ENCODE results near the gene MAGEC3. TPM values are rescaled to one million over a fixed set of nuclear protein-coding genes. Genes with fewer than 3 reads are reported as not detected.

Gene MAGEC3
- total RNA-seq, 2 experiments from 2014 or later = not detected

DNA sequence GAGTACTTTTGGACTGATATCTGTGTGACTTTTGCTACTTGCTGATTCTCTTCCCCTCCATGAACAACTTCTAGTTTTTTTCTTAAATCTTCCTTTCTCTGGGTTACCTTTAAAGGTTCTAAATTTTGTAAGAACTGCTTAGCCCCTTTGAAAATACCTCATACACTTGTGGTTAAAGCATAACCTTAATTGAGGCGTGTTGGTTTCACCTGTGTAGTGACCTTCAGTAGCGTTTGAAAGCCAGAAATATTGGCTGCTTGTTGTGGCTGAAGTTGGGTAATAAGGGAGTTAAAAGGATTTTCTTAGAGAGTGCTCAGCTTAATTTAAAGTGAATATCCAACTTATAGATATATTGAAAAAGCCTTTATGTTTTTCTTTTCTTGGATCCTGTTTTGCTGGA lies 97.5 kb downstream of the MAGEC3 start:
- no peak overlapping the region for H3K27ac ChIP-seq (ENCODE audit: low read depth in 1 of 2, low read length in 2 of 2)
- ATAC-seq (ENCODE audit: poor library complexity) (no peak), DNase-seq (no peak)
- ChIA-PET CTCF (no interaction called here), POLR2A (no interaction called here)
- H3K9me3 ChIP-seq (ENCODE audit: control insufficient read depth in 1 of 2, insufficient read depth in 1 of 2, low read length in 2 of 2) = no peaks in the 10 kb centered on the region
- no peaks in the 10 kb centered on the region for H3K27me3 ChIP-seq (ENCODE audit: control insufficient read depth in 1 of 2, insufficient read depth in 2 of 2, low read length in 2 of 2)
- Mint-ChIP-seq H3K4me3 (no peak overlapping the region), H3K9me3 (no peaks in the 10 kb centered on the region), H3K36me3 (ENCODE audit: low read depth) (no peaks in the 10 kb centered on the region), H3K27ac (no peak overlapping the region), H3K4me1 (ENCODE audit: low read depth) (no peaks in the 10 kb centered on the region), H3K27me3 (no peaks in the 10 kb centered on the region)
- H3K36me3 ChIP-seq (ENCODE audit: insufficient read depth, low read length) = no peaks in the 10 kb centered on the region
- intact Hi-C loops (cut with DNase I, micrococcal nuclease) = no loop called here
- TF ChIP-seq, protein P1, sequence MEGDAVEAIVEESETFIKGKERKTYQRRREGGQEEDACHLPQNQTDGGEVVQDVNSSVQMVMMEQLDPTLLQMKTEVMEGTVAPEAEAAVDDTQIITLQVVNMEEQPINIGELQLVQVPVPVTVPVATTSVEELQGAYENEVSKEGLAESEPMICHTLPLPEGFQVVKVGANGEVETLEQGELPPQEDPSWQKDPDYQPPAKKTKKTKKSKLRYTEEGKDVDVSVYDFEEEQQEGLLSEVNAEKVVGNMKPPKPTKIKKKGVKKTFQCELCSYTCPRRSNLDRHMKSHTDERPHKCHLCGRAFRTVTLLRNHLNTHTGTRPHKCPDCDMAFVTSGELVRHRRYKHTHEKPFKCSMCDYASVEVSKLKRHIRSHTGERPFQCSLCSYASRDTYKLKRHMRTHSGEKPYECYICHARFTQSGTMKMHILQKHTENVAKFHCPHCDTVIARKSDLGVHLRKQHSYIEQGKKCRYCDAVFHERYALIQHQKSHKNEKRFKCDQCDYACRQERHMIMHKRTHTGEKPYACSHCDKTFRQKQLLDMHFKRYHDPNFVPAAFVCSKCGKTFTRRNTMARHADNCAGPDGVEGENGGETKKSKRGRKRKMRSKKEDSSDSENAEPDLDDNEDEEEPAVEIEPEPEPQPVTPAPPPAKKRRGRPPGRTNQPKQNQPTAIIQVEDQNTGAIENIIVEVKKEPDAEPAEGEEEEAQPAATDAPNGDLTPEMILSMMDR (IDR thresholded peaks at IDR 0.05) = no peak
- H3K4me1 ChIP-seq (ENCODE audit: insufficient read depth, low read length) = no peaks in the 10 kb centered on the region
- H3K4me3 ChIP-seq (ENCODE audit: low read length) = no peak overlapping the region

DNA sequence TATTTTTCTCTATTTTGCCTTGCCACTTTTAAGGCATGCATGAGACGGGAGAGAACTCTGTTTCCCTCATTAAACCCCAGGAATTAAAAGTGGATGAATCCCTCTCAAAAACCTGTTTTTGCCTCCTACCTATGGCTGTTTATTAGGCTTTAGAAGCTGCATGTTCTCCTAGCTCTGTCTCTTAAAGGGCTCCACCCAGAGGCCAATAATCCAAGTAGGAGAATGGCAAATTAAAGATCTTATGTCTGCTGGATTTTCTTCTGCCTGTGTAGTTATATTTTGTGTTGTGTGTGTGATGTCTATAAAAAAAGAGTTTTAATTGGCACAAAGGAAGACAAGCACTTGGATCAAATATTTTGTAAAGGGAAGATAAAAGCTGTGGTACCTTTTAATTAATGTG lies 98.0 kb downstream of the MAGEC3 start:
- DNase-seq (no peak), ATAC-seq (ENCODE audit: poor library complexity) (no peak)
- H3K9me3 Mint-ChIP-seq = no peaks in the 10 kb centered on the region
- ChIA-PET POLR2A (no interaction called here), CTCF (no interaction called here)
- no peaks in the 10 kb centered on the region for H3K4me1 Mint-ChIP-seq (ENCODE audit: low read depth)
- H3K4me3 Mint-ChIP-seq = no peak overlapping the region
- Histone ChIP-seq H3K27me3 (ENCODE audit: control insufficient read depth in 1 of 2, insufficient read depth in 2 of 2, low read length in 2 of 2) (no peaks in the 10 kb centered on the region), H3K4me3 (ENCODE audit: low read length) (no peak overlapping the region), H3K27ac (ENCODE audit: low read depth in 1 of 2, low read length in 2 of 2) (no peak overlapping the region), H3K9me3 (ENCODE audit: control insufficient read depth in 1 of 2, insufficient read depth in 1 of 2, low read length in 2 of 2) (no peaks in the 10 kb centered on the region), H3K4me1 (ENCODE audit: insufficient read depth, low read length) (no peaks in the 10 kb centered on the region), H3K36me3 (ENCODE audit: insufficient read depth, low read length) (no peaks in the 10 kb centered on the region)
- H3K36me3 Mint-ChIP-seq (ENCODE audit: low read depth) = no peaks in the 10 kb centered on the region
- no peak overlapping the region for H3K27ac Mint-ChIP-seq
- intact Hi-C loops (cut with DNase I, micrococcal nuclease) = no loop called here
- TF ChIP-seq, protein P1 (IDR thresholded peaks at IDR 0.05) = no peak
- no peaks in the 10 kb centered on the region for H3K27me3 Mint-ChIP-seq

DNA sequence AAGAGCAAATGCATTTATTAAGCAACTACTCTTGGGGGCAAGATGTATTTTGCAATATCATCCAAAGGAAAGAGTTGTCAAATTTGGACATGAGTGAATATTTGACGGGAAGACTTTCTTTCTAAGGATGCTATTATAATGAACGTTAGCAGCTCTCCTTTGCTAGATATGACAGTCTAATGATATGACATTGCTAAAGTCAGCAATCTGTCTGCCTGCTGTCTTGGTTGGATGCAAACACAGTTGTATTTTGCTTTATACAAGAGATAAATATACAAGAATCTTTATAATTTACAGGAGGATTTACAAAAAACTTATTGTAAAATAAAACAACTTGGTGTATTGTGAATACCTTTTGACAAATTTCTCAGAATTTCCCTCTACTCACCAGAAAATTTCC lies 103.1 kb downstream of the MAGEC3 start:
- DNase-seq (no peak), ATAC-seq (ENCODE audit: poor library complexity) (no peak)
- H3K4me3 ChIP-seq (ENCODE audit: low read length) = no peak overlapping the region
- H3K36me3 ChIP-seq (ENCODE audit: insufficient read depth, low read length) = no peaks in the 10 kb centered on the region
- Mint-ChIP-seq H3K4me1 (ENCODE audit: low read depth) (no peaks in the 10 kb centered on the region), H3K27me3 (no peaks in the 10 kb centered on the region), H3K36me3 (ENCODE audit: low read depth) (no peaks in the 10 kb centered on the region), H3K4me3 (no peak overlapping the region), H3K27ac (no peak overlapping the region), H3K9me3 (peaks cover 2% of the 10 kb centered on the region)
- POLR2A ChIA-PET = no interaction called here
- no peaks in the 10 kb centered on the region for H3K27me3 ChIP-seq (ENCODE audit: control insufficient read depth in 1 of 2, insufficient read depth in 2 of 2, low read length in 2 of 2)
- H3K9me3 ChIP-seq (ENCODE audit: control insufficient read depth in 1 of 2, insufficient read depth in 1 of 2, low read length in 2 of 2) = no peaks in the 10 kb centered on the region
- intact Hi-C loops (cut with DNase I, micrococcal nuclease) = no loop called here
- no peaks in the 10 kb centered on the region for H3K4me1 ChIP-seq (ENCODE audit: insufficient read depth, low read length)
- TF ChIP-seq, protein P1 (IDR thresholded peaks at IDR 0.05) = no peak
- no peak overlapping the region for H3K27ac ChIP-seq (ENCODE audit: low read depth in 1 of 2, low read length in 2 of 2)
- CTCF ChIA-PET = no interaction called here

Measured in CD4-positive, alpha-beta T cell (primary cell).